ENCODE results near the gene HOXC5.

The HOXC5 gene

GRCh38 chr12:54054742-54055194, 21.9 kb downstream of the HOXC5 start:
- H3K9ac ChIP-seq (ENCODE audit: low read length), result peak overlapping the region; percentile 87
- H3K4me3 ChIP-seq (ENCODE audit: low read length), result peak overlapping the region; percentile 27
- no peaks in the 10 kb centered on the region for H3K36me3 ChIP-seq (ENCODE audit: control insufficient read depth, insufficient read depth, low read length)
- H3K9me3 ChIP-seq (ENCODE audit: control insufficient read depth, low read length), result no peaks in the 10 kb centered on the region
- peaks cover 9% of the 10 kb centered on the region for H3K4me1 ChIP-seq (ENCODE audit: control insufficient read depth, insufficient read depth, low read length)
- H3K27me3 ChIP-seq (ENCODE audit: control insufficient read depth, insufficient read depth, low read length), result peaks cover 29% of the 10 kb centered on the region

GRCh38 chr12:54055552-54055951, 22.7 kb downstream of the HOXC5 start:
- Histone ChIP-seq H3K9me3 (ENCODE audit: control insufficient read depth, low read length) (no peaks in the 10 kb centered on the region), H3K27me3 (ENCODE audit: control insufficient read depth, insufficient read depth, low read length) (peaks cover 29% of the 10 kb centered on the region), H3K9ac (ENCODE audit: low read length) (no peak overlapping the region), H3K4me3 (ENCODE audit: low read length) (no peak overlapping the region), H3K4me1 (ENCODE audit: control insufficient read depth, insufficient read depth, low read length) (peaks cover 9% of the 10 kb centered on the region), H3K36me3 (ENCODE audit: control insufficient read depth, insufficient read depth, low read length) (no peaks in the 10 kb centered on the region)

GRCh38 chr12:54056110-54056509, 23.3 kb downstream of the HOXC5 start:
- Histone ChIP-seq H3K4me1 (ENCODE audit: control insufficient read depth, insufficient read depth, low read length) (peaks cover 9% of the 10 kb centered on the region), H3K4me3 (ENCODE audit: low read length) (no peak overlapping the region), H3K36me3 (ENCODE audit: control insufficient read depth, insufficient read depth, low read length) (no peaks in the 10 kb centered on the region), H3K9me3 (ENCODE audit: control insufficient read depth, low read length) (no peaks in the 10 kb centered on the region), H3K27me3 (ENCODE audit: control insufficient read depth, insufficient read depth, low read length) (peaks cover 26% of the 10 kb centered on the region), H3K9ac (ENCODE audit: low read length) (no peak overlapping the region)

- Histone ChIP-seq H3K27me3 (ENCODE audit: control insufficient read depth, insufficient read depth, low read length) (peaks cover 14% of the 10 kb centered on the region), H3K36me3 (ENCODE audit: control insufficient read depth, insufficient read depth, low read length) (no peaks in the 10 kb centered on the region), H3K4me3 (ENCODE audit: low read length) (no peak overlapping the region)
Measured at GRCh38 chr12:54058128-54058768, 25.4 kb downstream of the HOXC5 start.

GRCh38 chr12:54059668-54060067, 26.8 kb downstream of the HOXC5 start:
- H3K36me3 ChIP-seq (ENCODE audit: control insufficient read depth, insufficient read depth, low read length), result no peaks in the 10 kb centered on the region
- H3K9me3 ChIP-seq (ENCODE audit: control insufficient read depth, low read length), result no peaks in the 10 kb centered on the region
- no peak overlapping the region for H3K9ac ChIP-seq (ENCODE audit: low read length)
- no peak overlapping the region for H3K4me3 ChIP-seq (ENCODE audit: low read length)
- peaks cover 9% of the 10 kb centered on the region for H3K27me3 ChIP-seq (ENCODE audit: control insufficient read depth, insufficient read depth, low read length)
- no peaks in the 10 kb centered on the region for H3K4me1 ChIP-seq (ENCODE audit: control insufficient read depth, insufficient read depth, low read length)

More at GRCh38 chr12:54058128-54058768, 25.4 kb downstream of the HOXC5 start:
- Histone ChIP-seq H3K9me3 (ENCODE audit: control insufficient read depth, low read length) (no peaks in the 10 kb centered on the region), H3K9ac (ENCODE audit: low read length) (no peak overlapping the region), H3K4me1 (ENCODE audit: control insufficient read depth, insufficient read depth, low read length) (peaks cover 1% of the 10 kb centered on the region)

- Histone ChIP-seq H3K4me3 (ENCODE audit: low read length) (no peak overlapping the region), H3K36me3 (ENCODE audit: control insufficient read depth, insufficient read depth, low read length) (no peaks in the 10 kb centered on the region), H3K27me3 (ENCODE audit: control insufficient read depth, insufficient read depth, low read length) (peaks cover 7% of the 10 kb centered on the region), H3K4me1 (ENCODE audit: control insufficient read depth, insufficient read depth, low read length) (no peaks in the 10 kb centered on the region), H3K9ac (ENCODE audit: low read length) (no peak overlapping the region), H3K9me3 (ENCODE audit: control insufficient read depth, low read length) (no peaks in the 10 kb centered on the region)
Measured at GRCh38 chr12:54060174-54060974, 27.5 kb downstream of the HOXC5 start.

GRCh38 chr12:54060975-54061778, 28.3 kb downstream of the HOXC5 start:
- H3K36me3 ChIP-seq (ENCODE audit: control insufficient read depth, insufficient read depth, low read length), result no peaks in the 10 kb centered on the region
- H3K27me3 ChIP-seq (ENCODE audit: control insufficient read depth, insufficient read depth, low read length), result peaks cover 7% of the 10 kb centered on the region
- no peak overlapping the region for H3K4me3 ChIP-seq (ENCODE audit: low read length)
- no peak overlapping the region for H3K9ac ChIP-seq (ENCODE audit: low read length)
- no peaks in the 10 kb centered on the region for H3K9me3 ChIP-seq (ENCODE audit: control insufficient read depth, low read length)
- no peaks in the 10 kb centered on the region for H3K4me1 ChIP-seq (ENCODE audit: control insufficient read depth, insufficient read depth, low read length)

- Histone ChIP-seq H3K4me1 (ENCODE audit: control insufficient read depth, insufficient read depth, low read length) (no peaks in the 10 kb centered on the region), H3K9me3 (ENCODE audit: control insufficient read depth, low read length) (no peaks in the 10 kb centered on the region), H3K4me3 (ENCODE audit: low read length) (no peak overlapping the region), H3K27me3 (ENCODE audit: control insufficient read depth, insufficient read depth, low read length) (peaks cover 7% of the 10 kb centered on the region), H3K9ac (ENCODE audit: low read length) (no peak overlapping the region), H3K36me3 (ENCODE audit: control insufficient read depth, insufficient read depth, low read length) (no peaks in the 10 kb centered on the region)
Measured at GRCh38 chr12:54065677-54066076, 32.8 kb downstream of the HOXC5 start.

- H3K9me3 ChIP-seq (ENCODE audit: control insufficient read depth, low read length), result no peaks in the 10 kb centered on the region
- peaks cover 7% of the 10 kb centered on the region for H3K27me3 ChIP-seq (ENCODE audit: control insufficient read depth, insufficient read depth, low read length)
- H3K36me3 ChIP-seq (ENCODE audit: control insufficient read depth, insufficient read depth, low read length), result no peaks in the 10 kb centered on the region
- no peak overlapping the region for H3K4me3 ChIP-seq (ENCODE audit: low read length)
- no peak overlapping the region for H3K9ac ChIP-seq (ENCODE audit: low read length)
- H3K4me1 ChIP-seq (ENCODE audit: control insufficient read depth, insufficient read depth, low read length), result no peaks in the 10 kb centered on the region
Measured at GRCh38 chr12:54066408-54066807, 33.6 kb downstream of the HOXC5 start.

GRCh38 chr12:54068418-54069070, 35.7 kb downstream of the HOXC5 start:
- Histone ChIP-seq H3K9ac (ENCODE audit: low read length) (no peak overlapping the region), H3K4me1 (ENCODE audit: control insufficient read depth, insufficient read depth, low read length) (no peaks in the 10 kb centered on the region), H3K36me3 (ENCODE audit: control insufficient read depth, insufficient read depth, low read length) (no peaks in the 10 kb centered on the region), H3K4me3 (ENCODE audit: low read length) (no peak overlapping the region), H3K27me3 (ENCODE audit: control insufficient read depth, insufficient read depth, low read length) (peaks cover 3% of the 10 kb centered on the region), H3K9me3 (ENCODE audit: control insufficient read depth, low read length) (no peaks in the 10 kb centered on the region)

- Histone ChIP-seq H3K4me3 (ENCODE audit: low read length) (no peak overlapping the region), H3K27me3 (ENCODE audit: control insufficient read depth, insufficient read depth, low read length) (no peaks in the 10 kb centered on the region), H3K9ac (ENCODE audit: low read length) (no peak overlapping the region), H3K9me3 (ENCODE audit: control insufficient read depth, low read length) (no peaks in the 10 kb centered on the region), H3K36me3 (ENCODE audit: control insufficient read depth, insufficient read depth, low read length) (no peaks in the 10 kb centered on the region), H3K4me1 (ENCODE audit: control insufficient read depth, insufficient read depth, low read length) (no peaks in the 10 kb centered on the region)
Measured at GRCh38 chr12:54071942-54072341, 39.1 kb downstream of the HOXC5 start.

Data from mucosa of stomach (tissue), 1 donor.